MCF 10A (cell line): Measurements from ENCODE around the gene MCM7. TPM values are rescaled to one million over a fixed set of nuclear protein-coding genes. Genes with fewer than 3 reads are reported as not detected.

Source experiments
- BruUV-seq: library from RNA; stranded (reverse); fragments of 400-500 nt; replicated peaks from 2 replicates; lab custom pipeline; 2021; lab: Mats Ljungman, UMichigan
- CTCF ChIA-PET: fragments of 300-600 bp; sonication (Branson Sonifier 250); formaldehyde crosslinking; extraction: SDS; loops from one replicate; lab custom pipeline; 2021; ENCODE audit warnings: antibody characterized with exemption, inconsistent platforms; lab: Yijun Ruan, JAX
- POLR2A ChIA-PET: fragments of 300-600, 350-650 bp; sonication (Branson Sonifier 250); formaldehyde crosslinking; extraction: SDS; loops from one replicate; lab custom pipeline; 2020; ENCODE audit warnings: antibody characterized with exemption, inconsistent platforms; lab: Yijun Ruan, JAX
- DNase-seq: peaks from one replicate; pipeline ENCODE4 v3.0.0-alpha.2; 2018; ENCODE audit not compliant: unreplicated experiment
- H3K27ac Mint-ChIP-seq: one replicate; pipeline ENCODE4 v1.8.0; 2022; ENCODE audit warnings: mild to moderate bottlenecking, low read depth, mixed read lengths; ENCODE audit not compliant: unreplicated experiment
- H3K27me3 Mint-ChIP-seq: one replicate; pipeline ENCODE4 v1.8.0; 2022; ENCODE audit warnings: mixed read lengths; ENCODE audit not compliant: insufficient read depth, unreplicated experiment
- H3K36me3 Mint-ChIP-seq: one replicate; pipeline ENCODE4 v1.8.0; 2022; ENCODE audit warnings: mild to moderate bottlenecking, moderate library complexity, mixed read lengths; ENCODE audit not compliant: insufficient read depth, unreplicated experiment
- H3K4me1 Mint-ChIP-seq: one replicate; pipeline ENCODE4 v1.8.0; 2022; ENCODE audit warnings: mixed read lengths; ENCODE audit not compliant: insufficient read depth, unreplicated experiment
- H3K4me3 Mint-ChIP-seq: one replicate; pipeline ENCODE4 v1.8.0; 2022; ENCODE audit warnings: mild to moderate bottlenecking, moderate library complexity, mixed read lengths; ENCODE audit not compliant: unreplicated experiment
- H3K9me3 Mint-ChIP-seq: one replicate; pipeline ENCODE4 v1.8.0; 2022; ENCODE audit warnings: mixed read lengths; ENCODE audit not compliant: unreplicated experiment
- intact Hi-C: fragments of 100-400 bp; cut with micrococcal nuclease; formaldehyde crosslinking; loops from 2 replicates; pipeline ENCODE4 v1.14.1; 2022
- total RNA-seq: library from RNA; stranded (reverse); gene quantifications from 2 replicates; pipeline ENCODE4 v1.2.3, GENCODE V29; 2022
- TF ChIP-seq, protein P1 (sequence below): fragments of 200-600 bp; IDR thresholded peaks from one replicate; pipeline ENCODE4 v1.8.0; 2022; ENCODE audit warnings: antibody characterized with exemption, mild to moderate bottlenecking; ENCODE audit not compliant: unreplicated experiment

The MCM7 gene
- total RNA-seq, 1 experiment from 2014 or later = 67.8 TPM

- intact Hi-C loops = no loop called here
- no peaks in the 10 kb centered on the region for H3K9me3 Mint-ChIP-seq
- no peak overlapping the region for H3K4me3 Mint-ChIP-seq
- POLR2A ChIA-PET = interaction anchor here (0.6 kb wide), 1 partner anchor 1213 kb away, joined by 3 read pairs; no protein-coding TSS in a partner anchor
- peaks cover 58% of the 10 kb centered on the region for H3K36me3 Mint-ChIP-seq
- CTCF ChIA-PET = interaction anchor here (0.6 kb wide), 2 partner anchors 13 to 35 kb away, joined by 3 to 4 read pairs; no protein-coding TSS in a partner anchor
- H3K4me1 Mint-ChIP-seq = peaks cover 4% of the 10 kb centered on the region
- no peaks in the 10 kb centered on the region for H3K27me3 Mint-ChIP-seq
- DNase-seq = no peak
- TF ChIP-seq, protein P1, sequence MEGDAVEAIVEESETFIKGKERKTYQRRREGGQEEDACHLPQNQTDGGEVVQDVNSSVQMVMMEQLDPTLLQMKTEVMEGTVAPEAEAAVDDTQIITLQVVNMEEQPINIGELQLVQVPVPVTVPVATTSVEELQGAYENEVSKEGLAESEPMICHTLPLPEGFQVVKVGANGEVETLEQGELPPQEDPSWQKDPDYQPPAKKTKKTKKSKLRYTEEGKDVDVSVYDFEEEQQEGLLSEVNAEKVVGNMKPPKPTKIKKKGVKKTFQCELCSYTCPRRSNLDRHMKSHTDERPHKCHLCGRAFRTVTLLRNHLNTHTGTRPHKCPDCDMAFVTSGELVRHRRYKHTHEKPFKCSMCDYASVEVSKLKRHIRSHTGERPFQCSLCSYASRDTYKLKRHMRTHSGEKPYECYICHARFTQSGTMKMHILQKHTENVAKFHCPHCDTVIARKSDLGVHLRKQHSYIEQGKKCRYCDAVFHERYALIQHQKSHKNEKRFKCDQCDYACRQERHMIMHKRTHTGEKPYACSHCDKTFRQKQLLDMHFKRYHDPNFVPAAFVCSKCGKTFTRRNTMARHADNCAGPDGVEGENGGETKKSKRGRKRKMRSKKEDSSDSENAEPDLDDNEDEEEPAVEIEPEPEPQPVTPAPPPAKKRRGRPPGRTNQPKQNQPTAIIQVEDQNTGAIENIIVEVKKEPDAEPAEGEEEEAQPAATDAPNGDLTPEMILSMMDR = no peak
- TSS peak; percentile 83 for BruUV-seq
- no peak overlapping the region for H3K27ac Mint-ChIP-seq
Measured at GRCh38 chr7:100107125-100107737, 6.0 kb upstream of the MCM7 start.

DNA sequence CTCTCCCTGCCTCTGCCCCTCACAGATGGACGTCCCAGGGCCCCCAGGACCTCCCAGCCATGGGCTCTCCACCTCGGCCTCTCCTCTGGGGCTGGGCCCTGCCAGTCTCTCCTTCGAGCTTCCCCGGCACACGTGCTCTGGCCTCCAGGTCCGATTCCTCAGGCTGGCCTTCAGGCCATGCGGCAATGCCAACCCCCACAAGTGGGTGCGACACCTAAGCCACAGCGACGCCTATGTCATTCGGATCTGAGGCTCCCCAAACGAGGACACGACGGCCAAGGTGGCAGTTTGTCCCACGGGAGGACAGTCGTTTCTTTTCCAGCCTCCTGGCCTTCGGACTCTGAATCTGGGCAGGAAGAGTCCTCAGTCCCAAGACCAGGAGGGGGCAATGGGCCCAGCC is 5.4 kb upstream of the MCM7 start:
- Mint-ChIP-seq H3K27ac (no peak overlapping the region), H3K9me3 (no peaks in the 10 kb centered on the region), H3K4me3 (no peak overlapping the region), H3K27me3 (no peaks in the 10 kb centered on the region), H3K36me3 (peaks cover 52% of the 10 kb centered on the region), H3K4me1 (peaks cover 4% of the 10 kb centered on the region)
- DNase-seq = no peak
- BruUV-seq = no TSS peak
- intact Hi-C loops = no loop called here
- ChIA-PET CTCF (interaction anchor here (0.6 kb wide), 1 partner anchor 13 kb away, joined by 3 read pairs; no protein-coding TSS in a partner anchor), POLR2A (interaction anchor here (0.6 kb wide), 1 partner anchor 1213 kb away, joined by 3 read pairs; no protein-coding TSS in a partner anchor)
- TF ChIP-seq, protein P1 = no peak

- no peak for DNase-seq
- Mint-ChIP-seq H3K4me3 (no peak overlapping the region), H3K27ac (no peak overlapping the region), H3K9me3 (no peaks in the 10 kb centered on the region), H3K36me3 (peaks cover 51% of the 10 kb centered on the region), H3K27me3 (no peaks in the 10 kb centered on the region), H3K4me1 (peaks cover 4% of the 10 kb centered on the region)
- intact Hi-C loops = no loop called here
- CTCF ChIA-PET = interaction anchor here (0.7 to 1.0 kb wide), 2 partner anchors 21 to 980 kb away, joined by 3 to 4 read pairs; partner anchors contain the start of genes MBLAC1 and TRIM56
- POLR2A ChIA-PET = interaction anchor here (0.8 to 5.8 kb wide), 3 partner anchors 9 to 21 kb away, joined by 3 to 45 read pairs (median 3); partner anchors contain the start of genes COPS6 and MBLAC1
- TF ChIP-seq, protein P1 = no peak
- BruUV-seq = no TSS peak
Measured at GRCh38 chr7:100105534-100105933, 4.3 kb upstream of the MCM7 start.
